Measurements from ENCODE around the gene AKR7A2.

Gene AKR7A2

DNA sequence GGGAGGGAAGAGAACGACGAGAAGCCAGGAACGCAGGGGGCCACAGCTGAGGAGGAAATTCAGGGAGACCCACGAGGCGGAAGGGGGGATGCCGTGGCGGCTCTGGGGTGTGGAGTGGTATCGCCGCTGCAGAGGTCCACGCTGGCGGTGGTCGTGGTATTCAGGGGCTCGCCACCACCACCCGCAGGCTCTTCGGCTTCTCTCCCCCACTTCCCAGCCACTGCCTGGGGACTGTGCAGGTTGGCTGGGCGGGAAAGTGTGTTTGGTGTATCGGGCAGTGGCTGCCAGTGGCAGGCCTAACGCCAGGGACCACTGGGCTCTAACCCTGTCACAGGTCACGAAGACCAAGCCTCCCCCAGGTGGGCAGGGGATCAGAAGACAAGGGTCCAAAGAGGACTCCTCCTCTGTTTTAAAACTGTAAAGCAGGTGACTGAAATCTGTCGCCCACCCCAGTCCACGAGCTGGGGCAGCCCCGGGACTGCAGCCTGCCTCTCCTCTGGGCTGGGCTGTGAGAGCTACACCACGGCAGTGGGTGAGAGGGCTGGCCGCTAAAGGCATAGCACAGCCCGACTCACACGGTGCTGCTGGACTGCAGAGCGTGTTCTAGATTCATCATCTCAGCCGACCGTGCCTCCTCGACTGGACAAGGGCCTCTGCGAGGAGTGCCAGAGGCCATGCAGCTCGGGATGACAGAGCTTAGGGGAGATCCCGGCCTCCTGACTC, 31.1 kb upstream of the AKR7A2 start:
- DNase-seq = no peak

DNA sequence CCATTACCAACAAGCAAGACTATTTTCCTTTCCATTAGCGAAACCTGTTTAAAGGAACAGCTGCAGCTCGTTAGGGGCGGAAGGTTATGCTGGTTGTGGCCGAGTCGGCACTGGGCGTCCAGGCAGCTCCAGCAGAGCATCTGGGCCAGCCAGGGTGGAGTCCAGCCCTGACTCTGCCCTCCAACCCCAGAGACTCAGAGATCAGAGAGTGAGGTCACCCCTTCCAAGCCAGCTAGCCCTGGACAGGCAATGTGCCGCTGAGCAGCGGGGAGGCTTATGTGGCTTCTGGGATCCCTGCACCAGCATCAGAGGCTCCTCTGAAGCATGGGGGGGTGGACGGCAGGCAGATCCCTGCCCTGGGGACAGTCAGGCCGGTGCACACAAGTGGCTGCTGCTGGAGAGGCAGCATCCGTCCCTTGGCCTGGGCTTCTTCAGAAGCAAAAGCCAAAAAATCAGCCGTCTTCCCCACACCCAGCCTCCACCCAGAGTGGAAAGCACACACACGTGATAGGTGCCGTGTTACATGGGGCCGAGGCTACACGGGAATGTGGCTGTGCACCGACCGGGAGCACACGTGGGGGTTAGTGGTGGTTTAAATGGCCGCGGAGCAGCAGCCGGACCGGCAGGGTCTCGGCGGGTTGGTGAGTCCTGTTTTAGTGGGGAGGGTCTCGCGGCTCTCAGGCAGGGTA, 30.3 kb upstream of the AKR7A2 start:
- no peak for DNase-seq

DNA sequence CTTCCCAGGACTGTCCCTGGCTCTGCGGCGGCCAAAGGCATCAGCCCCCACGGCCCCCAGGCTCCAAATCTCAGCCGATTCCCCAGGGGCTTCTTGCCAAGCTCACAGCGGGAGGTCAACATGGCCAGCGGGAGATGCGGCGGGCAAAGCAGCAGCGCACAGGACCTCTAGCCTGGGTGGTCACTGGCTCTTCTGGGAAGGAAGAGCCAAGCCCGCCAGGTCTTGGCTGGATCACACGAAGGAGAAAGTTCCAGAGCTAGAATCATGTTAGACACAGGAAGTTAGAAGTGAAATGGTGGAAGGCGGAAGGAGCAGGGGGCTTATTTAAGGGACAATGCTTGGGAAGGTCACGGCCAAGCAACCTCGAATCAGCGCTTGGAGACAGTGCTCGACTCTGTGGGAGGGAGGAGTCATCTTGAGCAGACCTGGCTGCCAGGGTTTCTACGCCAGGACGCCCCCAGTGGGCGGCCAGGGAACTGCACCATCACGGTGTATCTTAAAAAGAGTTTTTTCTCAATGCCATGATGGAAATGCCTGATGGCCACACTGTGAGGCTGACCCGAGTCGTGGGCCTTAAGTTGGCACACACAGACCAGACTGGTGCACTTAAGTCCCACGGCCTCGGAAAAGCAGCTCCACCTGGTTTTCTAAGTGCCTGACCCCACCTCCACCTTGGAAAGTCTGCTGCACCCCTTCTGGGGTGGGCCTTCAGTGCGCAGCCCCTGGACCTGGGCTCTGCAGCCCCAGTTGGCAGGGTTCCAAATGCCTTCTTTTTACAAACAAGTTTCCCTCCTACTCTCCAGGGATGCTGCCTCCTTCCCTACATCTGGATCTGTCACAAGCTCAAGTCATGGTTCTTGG, 29.5 kb upstream of the AKR7A2 start:
- peak; percentile 37 for DNase-seq

DNA sequence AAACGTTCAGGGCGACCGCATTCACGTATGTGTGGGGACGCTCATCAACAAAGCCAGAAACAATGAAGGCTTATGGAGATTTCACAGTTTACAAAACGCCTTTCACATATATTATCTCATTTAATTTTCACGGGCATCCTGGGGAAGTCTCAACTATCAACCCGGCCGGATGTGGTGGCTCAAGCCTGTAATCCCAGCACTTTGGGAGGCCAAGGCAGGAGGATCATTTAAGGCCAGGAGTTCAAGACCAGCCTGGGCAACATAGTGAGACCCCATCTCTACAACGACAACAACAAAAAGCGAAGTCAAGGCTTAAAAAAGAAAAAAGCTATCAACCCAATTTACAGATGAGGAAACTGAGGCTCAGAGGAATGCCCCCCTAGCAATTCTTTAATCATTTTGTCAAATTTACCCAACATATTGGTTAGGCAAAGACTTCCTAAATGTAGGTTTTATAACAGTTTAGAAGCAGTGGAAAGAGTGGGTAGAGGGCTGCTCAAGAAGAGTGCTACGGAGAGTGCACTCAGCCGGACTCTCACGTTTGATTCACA, 28.5 kb upstream of the AKR7A2 start:
- DNase-seq = no peak

DNA sequence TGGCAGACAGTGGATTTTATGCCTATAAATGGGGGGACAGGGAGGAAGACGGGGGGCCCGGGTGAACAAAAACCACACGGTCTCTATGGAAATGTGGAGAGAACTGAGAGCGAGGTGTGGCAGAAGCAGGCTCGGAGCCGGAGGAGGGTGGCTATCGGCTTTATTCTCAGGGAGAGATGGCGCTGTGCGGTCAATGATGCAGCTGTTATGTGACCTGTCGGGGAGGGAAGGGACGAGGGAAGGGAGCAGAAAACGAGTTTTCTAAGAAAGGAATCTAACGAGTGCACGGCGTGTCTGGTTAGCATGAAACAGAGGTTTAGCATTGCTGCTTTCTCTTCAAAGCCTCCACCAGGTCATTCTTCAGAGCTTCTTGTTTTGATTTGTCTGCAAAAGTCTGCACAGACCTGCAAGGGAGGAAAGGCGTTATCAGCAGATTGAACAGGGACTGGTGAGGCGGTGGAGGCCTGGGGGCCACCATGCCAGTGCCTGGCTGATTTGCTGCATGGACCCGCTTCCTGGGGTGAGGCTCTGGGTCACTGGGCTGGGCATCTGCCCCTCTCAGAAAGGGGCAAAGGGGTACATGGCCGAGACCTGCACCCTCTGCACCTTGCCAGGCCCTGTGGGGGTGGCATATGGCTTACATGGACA, 27.4 kb upstream of the AKR7A2 start:
- DNase-seq = no peak

DNA sequence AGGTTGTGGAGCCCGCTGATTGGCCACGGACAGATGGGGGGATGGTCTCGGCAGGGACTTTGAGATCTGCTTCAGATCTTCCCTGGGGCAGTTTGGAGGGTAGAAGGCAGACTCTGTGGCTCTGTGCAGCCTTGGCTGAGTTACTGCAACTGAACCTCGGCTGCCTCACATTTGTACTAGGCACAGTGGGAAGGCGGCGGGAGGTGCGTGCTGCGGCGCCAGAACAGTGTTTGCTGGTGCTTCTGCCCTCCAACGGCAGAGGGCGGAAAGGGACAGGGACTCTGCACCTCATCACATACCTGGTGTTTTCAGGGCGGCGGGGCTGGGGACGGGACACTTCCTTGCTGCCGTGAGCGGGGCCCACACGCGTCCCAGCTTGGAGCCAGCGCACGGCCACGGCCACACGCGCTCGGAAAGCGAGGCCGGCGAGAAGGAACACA, 26.4 kb upstream of the AKR7A2 start:
- DNase-seq = no peak

DNA sequence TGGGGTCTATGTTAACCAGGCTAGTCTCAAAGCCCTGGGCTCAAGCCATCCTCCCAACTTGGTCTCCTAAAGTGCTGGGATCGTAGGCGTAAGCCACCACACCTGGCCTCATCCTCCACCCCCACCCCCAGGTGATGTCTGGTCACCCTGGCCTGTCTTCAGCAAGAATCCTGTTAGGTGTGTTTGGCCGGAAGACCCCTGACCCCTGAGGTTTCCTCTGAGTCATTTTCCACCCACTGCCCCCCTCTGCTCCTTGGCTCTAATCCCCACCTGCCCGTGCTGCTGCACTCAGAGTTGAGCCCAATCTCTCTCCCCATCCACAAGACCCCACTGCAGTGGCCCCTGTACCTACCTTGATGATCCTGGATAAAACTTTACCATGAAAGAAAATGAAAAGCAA, 25.3 kb upstream of the AKR7A2 start:
- no peak for DNase-seq

DNA sequence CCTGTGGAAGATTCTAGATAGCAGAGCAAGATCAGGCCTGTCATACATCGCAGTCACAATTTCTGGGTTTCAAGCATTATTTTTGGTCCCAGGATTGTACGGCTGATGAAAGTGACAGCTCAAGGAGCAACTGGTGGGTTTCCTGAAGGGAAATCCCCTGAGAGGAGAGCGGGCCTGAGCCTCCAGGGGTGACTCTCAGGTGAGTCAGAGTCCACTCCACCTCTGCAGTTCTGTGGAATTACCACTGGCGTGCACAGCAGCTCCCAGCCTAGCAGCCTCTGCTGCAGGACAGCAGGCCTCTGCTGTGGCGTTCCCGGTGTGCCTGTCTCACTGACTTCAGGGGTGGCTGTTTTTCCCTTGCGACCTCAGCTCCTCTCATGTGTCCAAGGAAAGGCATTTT, 24.6 kb upstream of the AKR7A2 start:
- no peak for DNase-seq

DNA sequence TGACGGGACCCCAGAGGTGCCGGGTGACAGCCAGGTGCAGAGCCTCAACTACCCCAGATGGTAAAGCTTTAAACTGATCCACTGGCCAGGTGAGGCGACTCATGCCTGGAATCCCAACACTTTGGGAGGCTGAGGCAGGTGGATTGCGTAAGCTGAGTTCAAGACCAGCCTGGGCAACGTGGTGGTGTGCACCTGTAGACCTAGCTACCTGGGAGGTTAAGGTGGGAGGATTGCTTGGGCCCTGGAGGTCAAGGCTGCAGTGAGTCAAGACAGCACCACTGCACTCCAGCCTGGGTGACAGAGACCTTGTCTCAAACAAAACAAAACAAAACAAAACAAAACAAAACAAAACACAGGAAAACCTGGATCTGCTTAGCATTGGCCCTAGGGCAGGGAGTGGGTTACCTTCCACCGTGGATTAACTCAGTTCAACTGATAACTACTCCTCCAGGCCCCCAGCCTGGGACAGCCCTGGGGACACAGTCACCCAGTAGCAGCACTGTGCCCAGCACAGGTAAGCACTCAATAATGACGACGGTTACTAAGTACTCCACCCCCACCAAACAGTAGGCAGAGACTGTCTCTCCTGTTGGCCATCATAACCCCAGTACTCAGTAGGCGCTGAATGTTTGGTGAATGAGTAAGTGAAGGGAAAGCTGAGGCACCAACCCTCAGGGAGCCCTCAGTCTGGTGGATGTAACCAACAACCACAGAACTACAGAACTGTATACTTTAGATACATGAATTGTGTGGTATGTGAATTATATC, 21.8 kb upstream of the AKR7A2 start:
- no peak for DNase-seq

DNA sequence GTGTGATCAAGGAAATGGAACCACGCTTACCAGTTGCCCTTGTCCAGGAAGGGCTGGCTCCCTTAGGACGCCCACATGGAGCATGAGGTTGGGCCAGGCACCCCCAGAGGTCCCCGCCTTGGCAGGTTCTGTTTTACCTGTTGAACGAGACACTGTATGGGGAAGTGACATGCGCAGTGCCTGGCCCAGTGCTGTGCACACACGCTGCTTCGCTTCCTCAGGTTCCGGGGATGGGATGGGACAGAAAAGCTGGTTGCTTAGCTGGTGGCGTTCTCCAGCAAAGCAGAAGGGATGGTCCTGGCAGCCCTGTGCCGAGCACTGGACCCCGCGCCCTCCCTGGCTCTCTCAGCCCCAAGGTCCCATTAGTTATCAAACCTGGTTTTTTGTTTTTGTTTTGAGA, 20.9 kb upstream of the AKR7A2 start:
- no peak for DNase-seq

DNA sequence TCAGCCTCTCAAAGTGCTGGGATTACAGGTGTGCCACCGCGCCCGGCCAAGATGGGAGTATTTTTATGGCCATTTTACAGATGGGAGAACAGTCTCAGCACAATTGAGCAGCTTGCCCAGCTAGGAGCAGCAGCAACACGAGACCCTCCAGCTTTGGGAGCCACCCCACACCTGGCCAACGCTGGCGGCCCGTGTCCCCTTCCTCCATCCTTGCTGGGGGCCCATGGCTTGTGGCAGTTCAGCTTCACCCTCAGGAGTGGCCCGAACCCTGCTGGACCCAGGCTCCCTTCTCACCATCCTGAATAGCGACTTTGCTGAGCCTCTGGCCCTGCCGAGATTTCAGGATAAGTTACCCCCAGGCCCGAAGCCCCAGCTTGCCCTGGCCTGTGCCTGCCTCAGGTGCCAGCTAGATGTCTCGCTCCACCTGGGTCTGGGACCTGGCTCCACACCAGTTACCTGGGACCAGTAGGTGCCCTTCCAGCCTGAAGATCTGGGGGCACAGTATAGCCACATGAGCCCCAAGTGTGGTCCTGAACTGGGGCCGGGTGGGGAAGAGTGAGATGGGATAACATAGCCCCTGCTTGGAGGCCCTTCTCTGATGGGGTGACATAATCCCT, 19.4 kb upstream of the AKR7A2 start:
- no peak for DNase-seq

DNA sequence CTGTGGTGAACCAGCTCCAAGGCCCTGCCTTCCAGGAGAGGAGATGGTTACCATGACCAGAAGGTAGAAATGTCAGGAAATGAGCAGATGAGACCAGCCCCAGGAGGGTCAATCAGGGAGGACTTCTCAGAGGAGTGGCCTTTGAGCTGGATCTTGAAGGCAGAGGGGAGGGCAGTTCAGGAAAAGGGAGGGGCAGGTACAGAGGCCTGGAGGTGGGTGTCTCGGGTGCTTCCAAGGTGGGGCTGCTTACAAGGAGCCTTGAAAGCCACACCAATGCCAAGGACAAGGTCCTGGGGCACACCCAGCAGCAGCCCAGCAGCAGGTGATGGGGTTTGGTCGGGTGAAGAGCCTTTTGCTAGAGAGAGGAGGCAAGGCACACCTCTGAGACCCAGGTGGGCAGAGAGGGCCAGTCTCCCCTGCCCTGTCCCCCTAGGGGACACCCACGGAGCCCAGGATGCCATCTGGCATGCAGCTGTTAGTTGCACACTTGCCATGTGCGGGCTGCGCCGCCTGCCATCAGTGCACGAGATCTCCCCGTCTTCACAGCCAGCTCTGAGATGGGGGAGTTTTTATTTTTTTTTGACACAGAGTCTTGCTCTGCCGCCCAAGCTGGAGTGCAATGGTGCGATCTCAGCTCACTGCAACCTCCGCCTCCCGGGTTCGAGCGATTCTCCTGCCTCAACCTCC, 18.6 kb upstream of the AKR7A2 start:
- no peak for DNase-seq

DNA sequence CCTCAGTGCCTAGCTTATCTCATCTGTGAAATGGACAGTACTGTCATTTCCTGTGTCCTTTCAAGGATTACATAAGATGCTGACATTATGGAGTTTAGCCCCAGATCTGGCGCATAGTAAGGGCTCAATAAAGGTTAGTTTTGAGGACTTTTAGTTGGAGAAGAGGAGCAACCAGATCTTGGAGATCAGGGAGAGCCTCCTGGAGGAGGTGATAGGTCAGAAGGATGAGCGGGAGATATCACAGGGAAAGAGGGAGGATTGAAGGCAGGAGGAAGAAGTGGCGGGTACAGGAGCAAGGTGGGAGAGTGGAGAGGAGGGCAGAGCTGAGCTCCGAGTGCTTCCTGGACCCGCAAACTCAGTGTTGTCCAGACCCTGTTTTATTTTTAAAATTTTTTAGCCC, 17.7 kb upstream of the AKR7A2 start:
- DNase-seq = no peak

DNA sequence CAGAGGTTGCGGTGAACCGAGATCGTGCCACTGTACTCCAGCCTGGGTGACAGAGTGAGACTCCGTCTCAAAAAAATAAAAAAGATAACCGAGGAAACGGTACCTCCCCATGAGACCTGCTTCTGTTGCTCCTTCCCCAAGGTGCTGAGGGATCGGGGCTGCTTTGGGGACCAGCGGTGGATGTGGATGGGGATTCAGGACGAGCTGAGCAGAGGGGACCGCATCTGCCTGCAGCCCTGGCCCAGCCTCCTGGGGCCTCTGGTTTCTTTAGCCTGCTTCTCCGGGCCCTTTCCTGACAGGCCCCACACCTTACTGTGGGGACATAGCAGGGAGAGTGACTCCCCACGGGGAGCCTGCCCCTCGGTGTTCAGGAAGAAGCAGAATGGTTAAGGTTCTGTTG, 17.2 kb upstream of the AKR7A2 start:
- no peak for DNase-seq

DNA sequence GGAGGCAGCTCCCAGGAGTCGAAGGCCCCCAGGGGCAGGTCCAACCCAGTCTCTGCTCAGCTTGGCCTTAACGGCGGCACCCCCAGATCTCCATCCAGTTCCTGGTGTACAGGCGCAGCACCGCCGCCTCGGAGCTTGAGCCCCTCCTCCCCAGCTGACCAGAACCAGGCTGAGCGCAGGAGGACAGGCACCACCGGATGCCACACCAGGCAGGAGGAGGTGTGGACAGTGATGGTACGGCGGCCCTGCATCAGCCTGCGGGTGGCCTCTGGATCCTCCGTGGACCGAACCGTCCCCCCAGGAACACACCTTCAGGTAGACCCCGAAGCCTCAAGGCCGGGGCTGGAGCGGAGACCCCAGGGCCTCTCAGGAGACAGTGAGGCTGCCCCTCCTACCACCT, 16.5 kb upstream of the AKR7A2 start:
- no peak for DNase-seq

DNA sequence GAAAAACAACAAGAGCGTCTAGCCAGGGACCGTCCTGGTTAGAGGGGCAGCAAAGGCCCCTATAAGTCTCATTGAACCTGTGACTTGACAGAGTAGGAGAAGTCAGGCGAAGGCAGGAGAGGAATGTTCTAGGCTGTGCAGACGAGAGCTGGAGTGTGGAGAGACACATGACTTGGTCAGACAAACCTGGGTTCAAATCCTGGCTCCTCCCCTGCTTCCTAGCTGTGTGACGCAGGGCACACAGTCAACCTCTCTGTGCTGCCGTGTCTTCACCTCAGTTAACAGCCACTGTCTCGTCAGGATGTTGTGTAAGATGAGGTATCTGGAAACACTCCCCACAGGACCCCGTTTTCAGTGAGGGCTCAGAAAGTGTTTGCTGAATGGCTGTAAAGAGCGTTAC, 15.8 kb upstream of the AKR7A2 start:
- DNase-seq = no peak

DNA sequence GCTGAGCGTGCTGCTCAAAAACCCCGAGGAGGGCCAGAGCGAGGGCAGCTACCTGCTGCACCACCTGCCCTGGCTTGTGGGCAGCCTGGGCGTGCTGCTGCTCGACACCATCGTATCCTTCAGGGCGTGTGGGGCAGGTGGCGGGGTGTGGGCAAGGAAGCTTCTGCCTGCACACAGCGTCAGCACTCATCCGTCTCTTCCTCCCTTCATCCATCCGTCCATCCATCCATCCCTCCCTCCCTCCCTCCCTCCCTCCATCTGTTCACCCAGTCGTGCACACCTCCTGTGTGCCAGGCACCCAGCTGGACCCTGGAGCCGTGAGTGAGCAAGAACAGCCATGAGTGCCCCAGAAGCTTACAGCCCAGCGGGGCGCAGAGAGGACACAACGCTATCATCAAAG, 15.4 kb upstream of the AKR7A2 start:
- no peak for DNase-seq

DNA sequence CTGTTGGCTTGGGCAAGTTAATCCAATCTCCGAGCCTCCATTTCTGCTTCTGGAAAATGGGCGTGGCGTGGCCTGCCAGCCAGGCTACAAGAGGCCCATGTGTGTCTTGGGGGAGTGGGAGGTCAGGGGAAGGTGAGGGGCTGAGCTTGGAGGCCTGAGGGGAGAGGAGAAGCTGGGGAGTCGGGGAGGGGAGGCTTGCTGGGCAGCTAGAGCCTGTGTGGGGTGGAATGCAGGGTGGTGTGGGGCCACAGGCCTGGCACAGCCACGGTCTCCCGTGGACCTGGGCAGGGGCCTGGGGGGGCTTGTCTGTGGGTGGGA, 14.8 kb upstream of the AKR7A2 start:
- DNase-seq = no peak

DNA sequence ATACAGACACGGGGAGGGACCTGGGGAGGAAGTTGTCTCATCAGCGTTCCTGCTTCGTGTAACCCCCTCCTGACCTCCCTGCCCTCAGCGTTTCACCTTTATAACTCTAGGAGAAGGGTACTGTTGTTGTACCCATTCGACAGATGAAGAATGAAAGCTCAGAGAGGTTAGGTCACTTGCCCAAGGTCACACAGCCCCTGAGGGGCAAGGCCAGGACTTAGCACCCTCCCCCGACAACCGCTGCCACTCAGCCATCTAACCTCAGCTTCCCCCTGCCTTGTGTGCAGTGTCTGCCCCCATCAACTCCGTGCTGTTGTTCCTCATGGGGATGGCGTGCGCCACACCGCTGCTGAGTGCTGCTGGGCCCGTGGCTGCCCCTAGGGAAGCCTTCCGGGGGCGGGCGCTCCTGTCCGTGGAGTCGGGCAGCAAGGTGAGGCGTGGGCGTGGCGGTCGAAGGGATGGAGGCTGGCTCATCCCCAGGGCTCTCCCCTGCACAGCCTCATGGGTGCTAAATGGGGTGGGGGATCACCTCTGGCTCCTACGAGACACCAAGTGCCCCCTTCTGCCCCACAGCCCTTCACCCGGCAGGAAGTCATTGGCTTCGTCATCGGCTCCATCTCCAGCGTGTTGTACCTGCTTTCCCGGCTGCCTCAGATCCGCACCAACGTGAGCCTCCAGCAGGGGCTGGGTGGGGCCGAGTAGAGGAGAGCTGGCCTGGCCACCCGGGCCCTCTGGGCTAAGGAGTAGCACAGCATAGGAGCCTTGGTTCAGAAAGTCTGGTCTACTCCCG, 14.2 kb upstream of the AKR7A2 start:
- no peak for DNase-seq

DNA sequence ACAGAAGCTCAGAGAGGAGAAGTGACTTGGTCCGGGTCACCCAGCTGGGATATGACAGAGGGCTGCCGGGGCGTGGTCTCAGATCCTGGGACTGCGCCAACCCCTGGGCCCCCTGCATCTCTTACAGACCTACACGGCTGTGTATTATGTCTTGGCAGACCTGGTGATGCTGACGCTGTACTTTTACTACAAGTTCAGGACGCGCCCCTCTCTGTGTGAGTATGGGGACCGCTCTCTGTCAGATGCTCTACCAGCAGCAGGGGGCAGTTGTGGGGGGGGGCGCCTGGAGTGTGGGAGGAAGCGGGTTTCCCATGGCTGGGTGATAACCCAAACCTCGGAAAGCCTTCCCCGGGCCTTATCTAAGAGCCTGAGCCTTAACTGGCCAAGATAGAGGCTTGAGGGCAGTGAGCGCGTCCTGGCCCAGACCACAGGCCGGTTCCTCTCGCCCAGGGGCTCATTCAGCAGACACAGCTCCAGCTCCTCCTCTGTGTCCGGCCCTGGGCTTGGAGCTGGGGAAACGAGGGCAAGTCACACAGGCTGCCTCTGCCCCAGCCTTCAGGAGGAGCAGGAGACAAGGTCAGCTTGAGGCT, 13.5 kb upstream of the AKR7A2 start:
- no peak for DNase-seq
